ENCODE data around the gene DNAH6. TPM values are rescaled to one million over a fixed set of nuclear protein-coding genes. Genes with fewer than 3 reads are reported as not detected.

The DNAH6 gene
- total and polyA plus RNA-seq, 9 of the 15 experiments (the other 6 are each of a cell fraction or from before 2014, with no cell fraction given): 0.01 to 0.04 (median 0.01) TPM; not detected in 5

- TF ChIP-seq SREBF2 (CRISPR knock-in tag; IDR thresholded peaks at IDR 0.05): no peak
- TF ChIP-seq BHLHE40 (IDR thresholded peaks at IDR 0.05; ENCODE audit: low read length): 0 out of 2 replicates have a peak, but pooled peaks have one; percentile 24
- no peak for TF ChIP-seq ZNF707 (CRISPR knock-in tag; conservative IDR thresholded peaks at IDR 0.05)
- TF ChIP-seq, protein P1, sequence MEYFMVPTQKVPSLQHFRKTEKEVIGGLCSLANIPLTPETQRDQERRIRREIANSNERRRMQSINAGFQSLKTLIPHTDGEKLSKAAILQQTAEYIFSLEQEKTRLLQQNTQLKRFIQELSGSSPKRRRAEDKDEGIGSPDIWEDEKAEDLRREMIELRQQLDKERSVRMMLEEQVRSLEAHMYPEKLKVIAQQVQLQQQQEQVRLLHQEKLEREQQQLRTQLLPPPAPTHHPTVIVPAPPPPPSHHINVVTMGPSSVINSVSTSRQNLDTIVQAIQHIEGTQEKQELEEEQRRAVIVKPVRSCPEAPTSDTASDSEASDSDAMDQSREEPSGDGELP (CRISPR knock-in tag; IDR thresholded peaks at IDR 0.05; ENCODE audit: borderline replicate concordance): no peak
- no peak for TF ChIP-seq ARID3A (IDR thresholded peaks at IDR 0.05; ENCODE audit: borderline replicate concordance, low read depth, low read length)
- TF ChIP-seq ZNF589 (CRISPR knock-in tag; IDR thresholded peaks at IDR 0.05; ENCODE audit: low read depth): no peak; the same call in 1 of the 2 replicates
- TF ChIP-seq SRF (CRISPR knock-in tag; IDR thresholded peaks at IDR 0.05): peak in 1 of 2 experiments; percentile 92; a peak in 2 of 4 replicates
- no peak for TF ChIP-seq RERE (CRISPR knock-in tag; IDR thresholded peaks at IDR 0.05; ENCODE audit: borderline replicate concordance)
- TF ChIP-seq RCOR1 (IDR thresholded peaks at IDR 0.05; ENCODE audit: borderline replicate concordance in 1 of 2, low read depth in 2 of 2, low read length in 2 of 2): 0 out of 4 replicates have a peak, but pooled peaks of 1 of the 2 experiments have one; percentile 21
- TF ChIP-seq, protein P2, sequence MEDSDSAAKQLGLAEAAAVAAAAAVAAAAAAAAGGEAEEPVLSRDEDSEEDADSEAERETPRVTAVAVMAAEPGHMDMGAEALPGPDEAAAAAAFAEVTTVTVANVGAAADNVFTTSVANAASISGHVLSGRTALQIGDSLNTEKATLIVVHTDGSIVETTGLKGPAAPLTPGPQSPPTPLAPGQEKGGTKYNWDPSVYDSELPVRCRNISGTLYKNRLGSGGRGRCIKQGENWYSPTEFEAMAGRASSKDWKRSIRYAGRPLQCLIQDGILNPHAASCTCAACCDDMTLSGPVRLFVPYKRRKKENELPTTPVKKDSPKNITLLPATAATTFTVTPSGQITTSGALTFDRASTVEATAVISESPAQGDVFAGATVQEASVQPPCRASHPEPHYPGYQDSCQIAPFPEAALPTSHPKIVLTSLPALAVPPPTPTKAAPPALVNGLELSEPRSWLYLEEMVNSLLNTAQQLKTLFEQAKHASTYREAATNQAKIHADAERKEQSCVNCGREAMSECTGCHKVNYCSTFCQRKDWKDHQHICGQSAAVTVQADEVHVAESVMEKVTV (CRISPR knock-in tag; IDR thresholded peaks at IDR 0.05): no peak
- peak; percentile 53 for TF ChIP-seq FOSL1 (tag; conservative IDR thresholded peaks at IDR 0.05)
- TF ChIP-seq NCOA1 (IDR thresholded peaks at IDR 0.05; ENCODE audit: low read depth): peak; percentile 49; the same call in 1 of the 2 replicates
- TF ChIP-seq SPI1 (IDR thresholded peaks at IDR 0.05; ENCODE audit: borderline replicate concordance, low read depth, low read length): peak; percentile 97
- no peak for TF ChIP-seq ZNF239 (CRISPR knock-in tag; IDR thresholded peaks at IDR 0.05)
- TF ChIP-seq, protein P3, sequence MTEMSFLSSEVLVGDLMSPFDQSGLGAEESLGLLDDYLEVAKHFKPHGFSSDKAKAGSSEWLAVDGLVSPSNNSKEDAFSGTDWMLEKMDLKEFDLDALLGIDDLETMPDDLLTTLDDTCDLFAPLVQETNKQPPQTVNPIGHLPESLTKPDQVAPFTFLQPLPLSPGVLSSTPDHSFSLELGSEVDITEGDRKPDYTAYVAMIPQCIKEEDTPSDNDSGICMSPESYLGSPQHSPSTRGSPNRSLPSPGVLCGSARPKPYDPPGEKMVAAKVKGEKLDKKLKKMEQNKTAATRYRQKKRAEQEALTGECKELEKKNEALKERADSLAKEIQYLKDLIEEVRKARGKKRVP (CRISPR knock-in tag; IDR thresholded peaks at IDR 0.05): no peak
- no peak for TF ChIP-seq RAD21 (CRISPR knock-in tag; conservative IDR thresholded peaks at IDR 0.05 in 1 of 2, IDR thresholded peaks at IDR 0.05 in 1 of 2)
These were observed 340.5 kb downstream of the DNAH6 start (continued) for GRCh38 chr2:84856787-84857186.
